Measurements from ENCODE around the gene SAP25. TPM values are rescaled to one million over a fixed set of nuclear protein-coding genes. Genes with fewer than 3 reads are reported as not detected.
A peak's percentile ranks its signal among the peaks of the same experiment; 100 is the strongest.
"Not testable (repeated sequence)": the region's sequence is repeated elsewhere in the genome, so short reads cannot be mapped to it uniquely, and the experiment has no call there.

The SAP25 gene
- polyA plus RNA-seq, 10 donors, result 1.5 to 5.3 (median 2.6) TPM

GRCh38 chr7:100562195-100563099, 11.3 kb downstream of the SAP25 start:
- DNase-seq, result no peak

GRCh38 chr7:100561491-100562194, 12.1 kb downstream of the SAP25 start:
- no peak for DNase-seq

- no peak for DNase-seq
Measured at GRCh38 chr7:100559127-100559526, 14.6 kb downstream of the SAP25 start.

GRCh38 chr7:100556541-100556940, 17.2 kb downstream of the SAP25 start:
- DNase-seq, result no peak

- DNase-seq, result no peak
Measured at GRCh38 chr7:100555701-100556100, 18.0 kb downstream of the SAP25 start.

GRCh38 chr7:100553032-100553431, 20.7 kb downstream of the SAP25 start:
- DNase-seq, result no peak

GRCh38 chr7:100552532-100552931, 21.2 kb downstream of the SAP25 start:
- DNase-seq, result no peak

GRCh38 chr7:100548446-100548845, 25.3 kb downstream of the SAP25 start:
- not testable (repeated sequence) for DNase-seq

GRCh38 chr7:100547872-100548271, 25.8 kb downstream of the SAP25 start:
- peak in 1 of 3 donors; percentile 33 for DNase-seq

GRCh38 chr7:100546926-100547800, 26.5 kb downstream of the SAP25 start:
- no peak for DNase-seq

GRCh38 chr7:100546129-100546925, 27.4 kb downstream of the SAP25 start:
- no peak for DNase-seq

GRCh38 chr7:100545360-100546128, 28.2 kb downstream of the SAP25 start:
- peak in 2 of 3 donors; percentile 64 to 82 for DNase-seq

GRCh38 chr7:100544967-100545359, 28.7 kb downstream of the SAP25 start:
- DNase-seq, result no peak

GRCh38 chr7:100544386-100544785, 29.3 kb downstream of the SAP25 start:
- no peak for DNase-seq

GRCh38 chr7:100543586-100543985, 30.1 kb downstream of the SAP25 start:
- no peak for DNase-seq

- not testable (repeated sequence) for DNase-seq
Measured at GRCh38 chr7:100541309-100541708, 32.4 kb downstream of the SAP25 start.

- no peak for DNase-seq
Measured at GRCh38 chr7:100540073-100540723, 33.5 kb downstream of the SAP25 start.

GRCh38 chr7:100539436-100540006, 34.2 kb downstream of the SAP25 start:
- DNase-seq, result no peak
